Suprapubic skin (tissue), 4 donors: ENCODE data around the gene CCBE1. TPM values are rescaled to one million over a fixed set of nuclear protein-coding genes. Genes with fewer than 3 reads are reported as not detected.

Source experiments
- DNase-seq, 2 donors: peaks; one replicate each; pipeline ENCODE4 v3.0.0-alpha.2; 2019; ENCODE audit warnings: low spot score in 2 of 2
- H3K27ac ChIP-seq: fragments of 200-600 bp; sonication (generic); one replicate; pipeline ENCODE4 v1.5.1; 2019
- H3K27me3 ChIP-seq: fragments of 200-600 bp; sonication (generic); one replicate; pipeline ENCODE4 v1.5.1; 2019
- H3K36me3 ChIP-seq: fragments of 200-600 bp; sonication (generic); one replicate; pipeline ENCODE4 v1.5.1; 2019
- H3K4me1 ChIP-seq: fragments of 200-600 bp; sonication (generic); one replicate; pipeline ENCODE4 v1.5.1; 2019
- H3K4me3 ChIP-seq: fragments of 200-600 bp; sonication (generic); one replicate; pipeline ENCODE4 v1.5.1; 2019; ENCODE audit warnings: mild to moderate bottlenecking
- H3K9me3 ChIP-seq: fragments of 200-600 bp; sonication (generic); one replicate; pipeline ENCODE4 v1.5.1; 2019
- EP300 ChIP-seq: sonication (generic); formaldehyde crosslinking; IDR thresholded peaks from one replicate; pipeline ENCODE4 v1.6.1; 2017; ENCODE audit warnings: antibody characterized with exemption
- POLR2A ChIP-seq, 2 donors: fragments of 450-650 bp; IDR thresholded peaks; one replicate each; pipeline ENCODE4 v1.6.1; 2017; ENCODE audit warnings: antibody characterized with exemption in 2 of 2, mild to moderate bottlenecking in 2 of 2, moderate library complexity in 2 of 2
- POLR2AphosphoS5 ChIP-seq, 3 donors: sonication (generic); formaldehyde crosslinking; IDR thresholded peaks; one replicate each; pipeline ENCODE4 v1.6.1; 2017; ENCODE audit warnings: antibody characterized with exemption in 3 of 3
- WGBS: methylation state at CpG from one replicate; pipeline ENCODE4 v1.1.5; 2018; 5-methylcytosine and 5-hydroxymethylcytosine counted together
- total RNA-seq, 4 donors: library from RNA; depleted of rRNA; stranded (reverse); fragments of >200 nt; gene quantifications; one replicate each; pipeline ENCODE4 v1.1.0, GENCODE V29; 2016
- TF ChIP-seq, protein P1 (sequence below), 2 donors: fragments of 200-600 bp in 1 of 2; fragments of 450-650 bp in 1 of 2; sonication (generic) in 1 of 2; IDR thresholded peaks; one replicate each; pipeline ENCODE4 v1.5.1; 2016 to 2019; ENCODE audit warnings: antibody characterized with exemption in 2 of 2, mild to moderate bottlenecking in 1 of 2, moderate library complexity in 1 of 2

CCBE1 gene
- total RNA-seq, 4 donors from 2014 or later, result 0.81 to 3.7 (median 1.7) TPM

DNA sequence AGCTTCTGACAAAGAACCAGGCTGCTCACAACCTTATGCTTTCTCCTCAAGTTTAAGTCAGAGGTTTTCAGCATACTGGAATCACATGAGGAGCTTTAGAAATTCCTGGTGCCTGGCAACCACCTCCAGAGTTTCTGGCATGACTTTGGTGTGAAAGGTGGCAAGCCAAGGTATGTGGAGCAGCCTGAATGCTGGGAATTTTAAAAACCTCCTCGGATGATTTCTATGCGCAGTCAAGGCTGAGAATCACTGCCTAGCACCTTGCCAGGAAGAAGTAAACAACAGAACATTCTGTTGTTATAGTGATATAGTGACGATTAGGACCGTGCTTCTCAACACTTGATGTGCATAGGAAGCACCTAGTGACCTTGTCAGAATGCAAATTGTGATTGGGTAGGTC, 11.7 kb downstream of the CCBE1 start:
- DNase-seq, result no peak
- Histone ChIP-seq H3K27ac (no peak overlapping the region), H3K36me3 (no peaks in the 10 kb centered on the region), H3K4me3 (no peak overlapping the region), H3K9me3 (no peaks in the 10 kb centered on the region), H3K27me3 (no peaks in the 10 kb centered on the region), H3K4me1 (no peaks in the 10 kb centered on the region)
- no peak for TF ChIP-seq POLR2A (IDR thresholded peaks at IDR 0.05)
- TF ChIP-seq, protein P1, sequence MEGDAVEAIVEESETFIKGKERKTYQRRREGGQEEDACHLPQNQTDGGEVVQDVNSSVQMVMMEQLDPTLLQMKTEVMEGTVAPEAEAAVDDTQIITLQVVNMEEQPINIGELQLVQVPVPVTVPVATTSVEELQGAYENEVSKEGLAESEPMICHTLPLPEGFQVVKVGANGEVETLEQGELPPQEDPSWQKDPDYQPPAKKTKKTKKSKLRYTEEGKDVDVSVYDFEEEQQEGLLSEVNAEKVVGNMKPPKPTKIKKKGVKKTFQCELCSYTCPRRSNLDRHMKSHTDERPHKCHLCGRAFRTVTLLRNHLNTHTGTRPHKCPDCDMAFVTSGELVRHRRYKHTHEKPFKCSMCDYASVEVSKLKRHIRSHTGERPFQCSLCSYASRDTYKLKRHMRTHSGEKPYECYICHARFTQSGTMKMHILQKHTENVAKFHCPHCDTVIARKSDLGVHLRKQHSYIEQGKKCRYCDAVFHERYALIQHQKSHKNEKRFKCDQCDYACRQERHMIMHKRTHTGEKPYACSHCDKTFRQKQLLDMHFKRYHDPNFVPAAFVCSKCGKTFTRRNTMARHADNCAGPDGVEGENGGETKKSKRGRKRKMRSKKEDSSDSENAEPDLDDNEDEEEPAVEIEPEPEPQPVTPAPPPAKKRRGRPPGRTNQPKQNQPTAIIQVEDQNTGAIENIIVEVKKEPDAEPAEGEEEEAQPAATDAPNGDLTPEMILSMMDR (IDR thresholded peaks at IDR 0.05), result no peak
- WGBS, result 28% methylated on average over 4 of the region's 4 CpGs

DNA sequence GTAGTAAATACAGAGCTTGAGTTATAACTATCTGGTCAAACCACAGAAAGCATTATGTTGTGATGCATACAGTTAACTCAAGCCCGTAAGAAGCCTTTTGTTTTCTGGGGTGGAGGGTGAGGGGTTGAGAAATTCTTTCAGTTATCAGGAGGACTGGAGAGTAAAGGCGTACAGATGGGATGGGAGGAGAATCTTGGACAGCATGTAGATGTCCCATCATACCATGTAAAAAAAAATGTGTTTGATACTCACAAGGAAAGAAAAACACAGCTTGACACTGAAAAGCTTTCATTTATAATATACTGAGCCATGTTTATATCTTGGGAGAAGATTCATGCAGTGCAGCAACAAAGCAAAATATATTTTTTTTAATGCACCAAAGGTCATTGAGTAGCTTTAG, 12.4 kb downstream of the CCBE1 start:
- H3K4me1 ChIP-seq, result no peaks in the 10 kb centered on the region
- no peaks in the 10 kb centered on the region for H3K36me3 ChIP-seq
- 69% methylated on average over 2 of the region's 2 CpGs for WGBS
- no peaks in the 10 kb centered on the region for H3K27me3 ChIP-seq
- DNase-seq, result no peak
- H3K9me3 ChIP-seq, result no peaks in the 10 kb centered on the region
- no peak overlapping the region for H3K4me3 ChIP-seq
- no peak overlapping the region for H3K27ac ChIP-seq
- no peak for TF ChIP-seq POLR2A (IDR thresholded peaks at IDR 0.05)
- TF ChIP-seq EP300, result no peak
- TF ChIP-seq, protein P1 (IDR thresholded peaks at IDR 0.05), result no peak
- no peak for TF ChIP-seq POLR2AphosphoS5 (IDR thresholded peaks at IDR 0.05)

DNA sequence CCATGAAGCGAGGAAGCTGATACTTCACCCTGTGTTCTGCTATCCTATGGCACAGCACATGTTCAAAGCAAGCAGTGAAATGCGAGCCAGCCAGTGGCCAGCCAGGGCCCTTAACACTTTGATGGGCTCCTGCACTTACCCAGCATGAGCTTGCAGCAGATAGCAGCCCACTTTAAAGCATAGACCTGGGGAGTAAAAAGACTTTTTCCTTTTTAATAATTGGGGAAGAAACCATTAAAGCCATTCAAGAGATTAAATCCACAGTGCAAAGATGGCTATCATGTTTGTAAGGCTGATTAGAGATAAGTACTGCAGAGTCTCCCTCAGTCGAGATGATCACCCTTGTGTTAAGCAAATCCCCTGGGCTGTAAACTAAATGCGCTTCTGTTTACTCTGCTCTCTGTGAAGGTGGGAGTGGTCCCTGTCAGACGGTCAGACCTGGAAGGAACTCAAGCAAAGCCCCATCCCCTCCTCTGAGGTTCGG, 15.7 kb downstream of the CCBE1 start:
- no peak for TF ChIP-seq POLR2A (IDR thresholded peaks at IDR 0.05)
- TF ChIP-seq, protein P1 (IDR thresholded peaks at IDR 0.05), result no peak
- no peak for TF ChIP-seq EP300
- TF ChIP-seq POLR2AphosphoS5 (IDR thresholded peaks at IDR 0.05), result no peak
- H3K27me3 ChIP-seq, result no peaks in the 10 kb centered on the region
- H3K27ac ChIP-seq, result no peak overlapping the region
- no peaks in the 10 kb centered on the region for H3K4me1 ChIP-seq
- H3K4me3 ChIP-seq, result no peak overlapping the region
- no peak for DNase-seq
- no peaks in the 10 kb centered on the region for H3K9me3 ChIP-seq
- 79% methylated on average over 6 of the region's 6 CpGs for WGBS
- no peaks in the 10 kb centered on the region for H3K36me3 ChIP-seq

DNA sequence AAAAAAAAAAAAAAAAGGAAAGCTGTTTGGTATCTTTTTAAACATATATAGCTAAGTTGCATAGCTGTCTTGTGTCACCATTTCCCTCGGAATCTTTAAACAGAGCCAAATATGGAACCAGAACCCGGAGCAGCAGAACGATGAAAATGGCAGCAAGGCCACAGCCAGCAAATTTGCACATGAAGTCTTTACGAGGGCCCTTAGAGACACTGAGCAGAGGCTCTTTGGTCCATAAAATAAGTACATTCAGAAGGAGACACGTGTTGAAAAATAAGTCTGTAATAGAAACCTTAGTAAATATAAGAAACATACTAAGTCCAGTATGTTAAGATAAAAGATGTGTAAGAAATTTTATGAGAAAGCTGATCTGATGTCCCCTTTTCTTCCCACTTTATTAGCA, 16.2 kb downstream of the CCBE1 start:
- TF ChIP-seq POLR2A (IDR thresholded peaks at IDR 0.05) (no peak), POLR2AphosphoS5 (IDR thresholded peaks at IDR 0.05) (no peak), EP300 (no peak)
- TF ChIP-seq, protein P1 (IDR thresholded peaks at IDR 0.05), result no peak
- WGBS, result 79% methylated on average over 5 of the region's 5 CpGs
- H3K9me3 ChIP-seq, result no peaks in the 10 kb centered on the region
- H3K27me3 ChIP-seq, result no peaks in the 10 kb centered on the region
- H3K4me3 ChIP-seq, result no peak overlapping the region
- H3K4me1 ChIP-seq, result no peaks in the 10 kb centered on the region
- H3K36me3 ChIP-seq, result no peaks in the 10 kb centered on the region
- no peak for DNase-seq
- H3K27ac ChIP-seq, result no peak overlapping the region

DNA sequence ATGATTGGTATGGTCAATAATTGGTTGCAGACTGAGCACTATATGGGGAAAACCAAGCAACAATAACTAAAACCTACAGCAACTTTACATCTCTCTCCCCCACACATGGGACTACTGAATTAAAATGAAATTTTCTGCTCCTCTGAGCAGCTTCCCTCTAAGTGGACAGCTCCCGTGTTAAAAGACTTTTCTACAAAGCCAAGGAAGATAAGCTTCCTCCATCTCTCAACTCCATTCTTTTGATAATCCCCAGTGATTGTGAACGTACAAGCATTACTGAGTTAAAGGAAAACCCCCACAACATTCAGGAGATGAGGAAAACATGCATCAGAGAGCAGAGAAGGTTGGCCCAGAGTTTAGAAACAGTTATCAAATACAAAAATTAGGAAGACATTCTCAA, 21.9 kb downstream of the CCBE1 start:
- 56% methylated on average over 2 of the region's 2 CpGs for WGBS
- DNase-seq, result no peak
- TF ChIP-seq POLR2A (IDR thresholded peaks at IDR 0.05) (no peak), EP300 (no peak), POLR2AphosphoS5 (IDR thresholded peaks at IDR 0.05) (no peak)
- TF ChIP-seq, protein P1 (IDR thresholded peaks at IDR 0.05), result no peak
- no peak overlapping the region for H3K4me3 ChIP-seq
- H3K27me3 ChIP-seq, result no peaks in the 10 kb centered on the region
- no peaks in the 10 kb centered on the region for H3K9me3 ChIP-seq
- H3K36me3 ChIP-seq, result no peaks in the 10 kb centered on the region
- H3K27ac ChIP-seq, result no peak overlapping the region
- H3K4me1 ChIP-seq, result peaks cover 6% of the 10 kb centered on the region
